Esophagus muscularis mucosa (tissue), 3 donors: ENCODE results near the gene FZD7.

Experiments
- CTCF ChIP-seq, 3 experiments: fragments of 200-600 bp in 2 of 3; fragments of 450-650 bp in 1 of 3; sonication (generic) in 2 of 3; IDR thresholded peaks; one replicate each; pipeline ENCODE4 v1.5.1; 2017 to 2019; ENCODE audit warnings: antibody characterized with exemption in 3 of 3, mild to moderate bottlenecking in 2 of 3, moderate library complexity in 1 of 3
- POLR2A ChIP-seq: fragments of 450-650 bp; IDR thresholded peaks from one replicate; pipeline ENCODE4 v1.6.1; 2017; ENCODE audit warnings: antibody characterized with exemption, moderate library complexity, mild to moderate bottlenecking, low read depth
- POLR2AphosphoS5 ChIP-seq, 2 donors: sonication (generic); formaldehyde crosslinking; IDR thresholded peaks; one replicate each; pipeline ENCODE4 v1.6.1; 2017; ENCODE audit warnings: antibody characterized with exemption in 2 of 2

DNA sequence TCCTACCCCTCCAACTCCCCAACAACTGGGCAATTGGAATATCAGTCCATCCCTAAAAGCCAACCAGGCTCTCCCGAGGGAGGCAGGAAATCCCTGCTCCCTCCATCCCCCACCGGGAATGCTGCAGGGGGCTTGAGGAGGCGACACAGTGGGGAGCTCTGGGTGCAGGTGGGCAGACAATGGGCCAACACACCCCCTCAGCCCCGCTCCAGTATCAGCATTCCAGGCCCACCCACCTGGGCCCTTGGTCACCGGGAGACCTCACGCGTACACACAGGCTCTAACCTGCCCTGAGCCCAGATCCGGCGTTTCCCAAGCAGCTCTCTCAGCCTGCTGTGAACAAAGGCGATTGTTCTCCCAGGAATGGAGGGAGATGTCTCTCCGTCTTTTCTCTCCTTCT is 37.6 kb upstream of the FZD7 start:
- TF ChIP-seq CTCF (IDR thresholded peaks at IDR 0.05) (no peak), POLR2A (no peak), POLR2AphosphoS5 (IDR thresholded peaks at IDR 0.05) (no peak)
